ENCODE data around the gene NUCKS1.

GRCh38 chr1:205785446-205785845 lies 35.5 kb upstream of the NUCKS1 start:
- TF ChIP-seq, protein P1, sequence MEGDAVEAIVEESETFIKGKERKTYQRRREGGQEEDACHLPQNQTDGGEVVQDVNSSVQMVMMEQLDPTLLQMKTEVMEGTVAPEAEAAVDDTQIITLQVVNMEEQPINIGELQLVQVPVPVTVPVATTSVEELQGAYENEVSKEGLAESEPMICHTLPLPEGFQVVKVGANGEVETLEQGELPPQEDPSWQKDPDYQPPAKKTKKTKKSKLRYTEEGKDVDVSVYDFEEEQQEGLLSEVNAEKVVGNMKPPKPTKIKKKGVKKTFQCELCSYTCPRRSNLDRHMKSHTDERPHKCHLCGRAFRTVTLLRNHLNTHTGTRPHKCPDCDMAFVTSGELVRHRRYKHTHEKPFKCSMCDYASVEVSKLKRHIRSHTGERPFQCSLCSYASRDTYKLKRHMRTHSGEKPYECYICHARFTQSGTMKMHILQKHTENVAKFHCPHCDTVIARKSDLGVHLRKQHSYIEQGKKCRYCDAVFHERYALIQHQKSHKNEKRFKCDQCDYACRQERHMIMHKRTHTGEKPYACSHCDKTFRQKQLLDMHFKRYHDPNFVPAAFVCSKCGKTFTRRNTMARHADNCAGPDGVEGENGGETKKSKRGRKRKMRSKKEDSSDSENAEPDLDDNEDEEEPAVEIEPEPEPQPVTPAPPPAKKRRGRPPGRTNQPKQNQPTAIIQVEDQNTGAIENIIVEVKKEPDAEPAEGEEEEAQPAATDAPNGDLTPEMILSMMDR (IDR thresholded peaks at IDR 0.05): no peak
- TF ChIP-seq POLR2A (IDR thresholded peaks at IDR 0.05): no peak

Measured in esophagus squamous epithelium (tissue), 4 donors.